Spleen (tissue), 11 donors: ENCODE data around the gene TMEFF1. TPM values are rescaled to one million over a fixed set of nuclear protein-coding genes. Genes with fewer than 3 reads are reported as not detected.

Experiments used
- DNase-seq: peaks from one replicate; pipeline ENCODE4 v3.0.0-alpha.2; 2020
- H3K27ac ChIP-seq, 8 donors: fragments of 200-600 bp; sonication (generic) in 7 of 8; 1 replicate in 4 of 8; 2 replicates in 4 of 8; pipeline versions ENCODE4 v1.5.0 to v1.8.0; 2016 to 2021; ENCODE audit warnings: inconsistent platforms in 4 of 8, mild to moderate bottlenecking in 4 of 8, moderate library complexity in 1 of 8
- H3K27me3 ChIP-seq, 7 donors: fragments of 200-600 bp; sonication (generic) in 6 of 7; replicated peaks in 1 of 7; 1 replicate in 4 of 7; 2 replicates in 3 of 7; pipeline versions ENCODE4 v1.5.0 to v1.8.0; 2016 to 2021; ENCODE audit warnings: inconsistent platforms in 3 of 7, mild to moderate bottlenecking in 1 of 7
- H3K36me3 ChIP-seq, 6 donors: fragments of 200-600 bp; sonication (generic) in 5 of 6; 1 replicate in 4 of 6; 2 replicates in 2 of 6; pipeline versions ENCODE4 v1.5.0 to v1.8.0; 2016 to 2021; ENCODE audit warnings: inconsistent platforms in 2 of 6
- H3K4me1 ChIP-seq, 6 donors: fragments of 200-600 bp; sonication (generic) in 5 of 6; 1 replicate in 3 of 6; 2 replicates in 3 of 6; pipeline versions ENCODE4 v1.5.0 to v1.8.0; 2016 to 2021; ENCODE audit warnings: inconsistent platforms in 3 of 6
- H3K4me3 ChIP-seq, 8 donors: fragments of 200-600 bp; sonication (generic) in 7 of 8; 1 replicate in 4 of 8; 2 replicates in 4 of 8; pipeline versions ENCODE4 v1.5.0 to v1.8.0; 2016 to 2021; ENCODE audit warnings: inconsistent platforms in 4 of 8, mild to moderate bottlenecking in 4 of 8, moderate library complexity in 2 of 8
- H3K9me3 ChIP-seq, 8 donors: fragments of 200-600 bp; sonication (generic) in 7 of 8; 1 replicate in 4 of 8; 2 replicates in 4 of 8; pipeline versions ENCODE4 v1.5.0 to v1.8.0; 2016 to 2021; ENCODE audit warnings: inconsistent platforms in 4 of 8
- POLR2A ChIP-seq, 3 donors: fragments of 450-650 bp; IDR thresholded peaks; one replicate each; pipeline ENCODE4 v1.5.1; 2017; ENCODE audit warnings: antibody characterized with exemption in 3 of 3, mild to moderate bottlenecking in 1 of 3
- POLR2AphosphoS5 ChIP-seq, 3 donors: sonication (generic); formaldehyde crosslinking; IDR thresholded peaks; one replicate each; pipeline ENCODE4 v1.5.1; 2017; ENCODE audit warnings: antibody characterized with exemption in 3 of 3
- WGBS, 5 donors: extraction: QIAGEN DNeasy Blood & Tissue Kit in 3 of 5; methylation state at CpG; one replicate each; pipeline versions ENCODE4 v1.1.5 to v1.1.7; 2013 to 2018; 5-methylcytosine and 5-hydroxymethylcytosine counted together
- intact Hi-C: fragments of 100-400 bp; cut with DNase I; formaldehyde crosslinking; loops from one replicate; pipeline ENCODE4 v1.15.0; 2023; ENCODE audit warnings: low total_unique reads
- polyA plus RNA-seq, 3 donors: library from polyadenylated mRNA; stranded (reverse); fragments of 200-250 nt; gene quantifications; one replicate each; pipeline ENCODE4 v1.2.1, GENCODE V29; 2013
- total RNA-seq, 7 donors: library from RNA; depleted of rRNA in 3 of 7; stranded (reverse); fragments of >200 nt in 3 of 7; fragmentation: NEBNext Ultra II Directional in 4 of 7; extraction: Animal tissue kit (Norgen Biotek cat#: 25700) in 4 of 7; gene quantifications; one replicate each; pipeline versions ENCODE4 v1.1.0 to v1.2.1, GENCODE V29; 2016 to 2021
- TF ChIP-seq, protein P1 (sequence below), 11 experiments: fragments of 200-600 bp in 7 of 11; fragments of 450-650 bp in 4 of 11; sonication (generic) in 4 of 11; IDR thresholded peaks in 8 of 11; conservative IDR thresholded peaks in 3 of 11; 1 replicate in 7 of 11; 2 replicates in 4 of 11; pipeline versions ENCODE4 v1.4.0 to v1.8.0; 2016 to 2021; ENCODE audit warnings: antibody characterized with exemption in 11 of 11, inconsistent platforms in 4 of 11, mild to moderate bottlenecking in 1 of 11
- donor health status: healthy with polysubstance abuse.
- donor health status: DM: no; HTN: no; CAD: no; lungs with moderate emphysema.
- donor health status: DM: no; HTN: no; CAD: no.
- donor health status: Bipolar disorder and iron deficiency.
- donor health status: healthy.
- donor health status: DM: no; HTN: no; CAD: no.
- donor health status: DM: yes; HTN: yes; CAD: no.

The TMEFF1 gene
- total and polyA plus RNA-seq, 10 donors = 0.03 to 0.13 (median 0.05) TPM; not detected in 7

DNA sequence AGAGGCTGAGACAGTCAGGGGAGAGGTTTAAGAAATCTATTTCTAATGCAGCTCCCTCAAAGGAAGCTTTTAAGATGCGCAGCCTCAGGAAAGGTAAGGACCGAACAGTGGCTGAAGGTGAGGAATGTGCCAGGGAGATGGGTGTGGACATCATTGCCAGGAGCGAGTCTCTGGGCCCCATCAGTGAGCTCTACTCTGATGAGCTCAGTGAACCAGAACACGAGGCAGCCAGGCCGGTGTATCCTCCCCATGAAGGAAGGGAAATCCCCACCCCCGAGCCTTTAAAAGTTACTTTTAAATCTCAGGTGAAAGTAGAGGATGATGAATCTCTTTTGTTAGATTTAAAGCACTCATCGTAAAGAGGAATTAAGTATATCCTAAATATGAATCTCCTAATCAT lies 113.1 kb downstream of the TMEFF1 start:
- intact Hi-C loops = no loop called here
- 86 to 93% (median 91%) methylated on average over 7 of the region's 7 CpGs for WGBS, 5 donors
- DNase-seq = no peak
- Histone ChIP-seq H3K27ac (no peak overlapping the region), H3K27me3 (no peaks in the 10 kb centered on the region), H3K36me3 (no peaks in the 10 kb centered on the region), H3K9me3 (no peaks in the 10 kb centered on the region), H3K4me3 (no peak overlapping the region), H3K4me1 (no peaks in the 10 kb centered on the region)
- TF ChIP-seq POLR2A (IDR thresholded peaks at IDR 0.05) = no peak
- TF ChIP-seq, protein P1, sequence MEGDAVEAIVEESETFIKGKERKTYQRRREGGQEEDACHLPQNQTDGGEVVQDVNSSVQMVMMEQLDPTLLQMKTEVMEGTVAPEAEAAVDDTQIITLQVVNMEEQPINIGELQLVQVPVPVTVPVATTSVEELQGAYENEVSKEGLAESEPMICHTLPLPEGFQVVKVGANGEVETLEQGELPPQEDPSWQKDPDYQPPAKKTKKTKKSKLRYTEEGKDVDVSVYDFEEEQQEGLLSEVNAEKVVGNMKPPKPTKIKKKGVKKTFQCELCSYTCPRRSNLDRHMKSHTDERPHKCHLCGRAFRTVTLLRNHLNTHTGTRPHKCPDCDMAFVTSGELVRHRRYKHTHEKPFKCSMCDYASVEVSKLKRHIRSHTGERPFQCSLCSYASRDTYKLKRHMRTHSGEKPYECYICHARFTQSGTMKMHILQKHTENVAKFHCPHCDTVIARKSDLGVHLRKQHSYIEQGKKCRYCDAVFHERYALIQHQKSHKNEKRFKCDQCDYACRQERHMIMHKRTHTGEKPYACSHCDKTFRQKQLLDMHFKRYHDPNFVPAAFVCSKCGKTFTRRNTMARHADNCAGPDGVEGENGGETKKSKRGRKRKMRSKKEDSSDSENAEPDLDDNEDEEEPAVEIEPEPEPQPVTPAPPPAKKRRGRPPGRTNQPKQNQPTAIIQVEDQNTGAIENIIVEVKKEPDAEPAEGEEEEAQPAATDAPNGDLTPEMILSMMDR (IDR thresholded peaks at IDR 0.05 in 8 of 11, conservative IDR thresholded peaks at IDR 0.05 in 3 of 11) = no peak
- TF ChIP-seq POLR2AphosphoS5 (IDR thresholded peaks at IDR 0.05) = no peak

DNA sequence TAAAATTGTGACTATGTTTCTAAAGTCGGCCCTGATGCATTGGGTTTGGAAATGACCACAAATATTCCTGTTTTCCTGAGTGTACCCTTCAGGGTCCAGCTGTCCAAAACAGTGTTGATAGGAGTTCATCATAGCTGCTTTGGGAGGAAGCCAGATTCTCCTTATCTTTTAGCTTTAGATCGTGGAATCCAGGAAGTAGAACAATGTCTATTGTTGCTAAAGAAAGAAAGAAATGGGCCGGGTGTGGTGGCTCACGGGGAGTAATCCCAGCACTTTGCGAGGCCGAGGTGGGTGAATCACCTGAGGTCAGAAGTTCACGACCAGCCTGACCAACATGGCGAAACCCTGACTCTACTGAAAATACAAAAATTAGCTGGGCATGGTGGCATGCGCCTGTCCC lies 114.4 kb downstream of the TMEFF1 start:
- H3K4me3 ChIP-seq = no peak overlapping the region
- 66 to 81% (median 73%) methylated on average over 9 of the region's 9 CpGs for WGBS, 5 donors
- no peak overlapping the region for H3K27ac ChIP-seq
- intact Hi-C loops = no loop called here
- TF ChIP-seq POLR2A (IDR thresholded peaks at IDR 0.05) (no peak), POLR2AphosphoS5 (IDR thresholded peaks at IDR 0.05) (no peak)
- TF ChIP-seq, protein P1 (IDR thresholded peaks at IDR 0.05 in 8 of 11, conservative IDR thresholded peaks at IDR 0.05 in 3 of 11) = no peak
- H3K9me3 ChIP-seq = no peaks in the 10 kb centered on the region
- H3K4me1 ChIP-seq = no peaks in the 10 kb centered on the region
- H3K27me3 ChIP-seq = no peaks in the 10 kb centered on the region
- no peak for DNase-seq
- H3K36me3 ChIP-seq = no peaks in the 10 kb centered on the region

DNA sequence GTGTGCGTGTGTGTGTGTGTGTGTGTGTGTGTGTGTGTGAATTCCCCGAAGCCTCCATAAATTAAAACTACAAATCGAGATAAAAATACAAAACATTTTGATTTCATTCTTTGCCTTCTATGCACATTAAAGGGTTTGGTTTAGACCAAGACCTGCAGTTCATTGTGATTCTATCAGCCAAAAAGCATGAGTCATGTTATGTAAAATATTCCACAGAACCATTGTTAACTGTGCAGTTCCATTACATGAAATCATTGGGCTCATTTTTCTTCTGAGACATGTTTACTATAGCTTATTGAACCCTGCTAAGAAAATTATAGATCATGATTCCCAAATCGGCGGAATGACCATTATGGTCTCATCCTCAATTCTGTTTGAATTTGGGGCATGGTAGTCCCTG lies 116.6 kb downstream of the TMEFF1 start:
- Histone ChIP-seq H3K4me3 (no peak overlapping the region), H3K36me3 (no peaks in the 10 kb centered on the region), H3K9me3 (no peaks in the 10 kb centered on the region), H3K27ac (no peak overlapping the region), H3K27me3 (no peaks in the 10 kb centered on the region), H3K4me1 (no peaks in the 10 kb centered on the region)
- 74 to 94% (median 89%) methylated on average over 5 of the region's 5 CpGs for WGBS, 5 donors
- TF ChIP-seq POLR2AphosphoS5 (IDR thresholded peaks at IDR 0.05) (no peak), POLR2A (IDR thresholded peaks at IDR 0.05) (no peak)
- TF ChIP-seq, protein P1 (IDR thresholded peaks at IDR 0.05 in 8 of 11, conservative IDR thresholded peaks at IDR 0.05 in 3 of 11) = no peak
- intact Hi-C loops = no loop called here
- DNase-seq = no peak

DNA sequence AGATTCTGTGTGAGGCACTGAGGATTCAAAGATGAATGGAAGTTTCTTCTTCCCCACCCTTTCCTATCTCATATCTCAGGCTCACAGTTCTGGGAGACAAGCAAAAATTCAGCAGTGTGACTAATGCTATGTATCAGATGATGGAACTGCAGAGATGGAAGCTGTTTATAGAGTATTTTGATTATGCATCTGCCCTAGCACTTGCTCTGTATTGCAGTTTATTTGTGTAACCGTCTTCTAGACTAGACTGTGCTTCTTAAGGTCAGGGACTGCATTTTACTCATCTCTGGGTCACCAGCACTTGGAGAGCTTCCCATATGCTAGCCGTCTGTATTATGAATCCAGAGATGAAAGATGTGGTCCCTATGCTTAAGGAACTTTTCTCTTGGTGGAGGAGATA lies 117.5 kb downstream of the TMEFF1 start:
- Histone ChIP-seq H3K27me3 (no peaks in the 10 kb centered on the region), H3K27ac (no peak overlapping the region), H3K4me1 (peaks cover 0 to 1% (median under 1%) of the 10 kb centered on the region in 6 donors), H3K36me3 (no peaks in the 10 kb centered on the region), H3K9me3 (no peaks in the 10 kb centered on the region), H3K4me3 (no peak overlapping the region)
- DNase-seq = no peak
- intact Hi-C loops = no loop called here
- 64 to 81% (median 71%) methylated on average over 2 of the region's 2 CpGs for WGBS, 5 donors
- TF ChIP-seq, protein P1 (IDR thresholded peaks at IDR 0.05 in 8 of 11, conservative IDR thresholded peaks at IDR 0.05 in 3 of 11) = no peak
- TF ChIP-seq POLR2A (IDR thresholded peaks at IDR 0.05) = no peak
- TF ChIP-seq POLR2AphosphoS5 (IDR thresholded peaks at IDR 0.05) = no peak
